HEK293 (cell line): Measurements from ENCODE around the gene BMP5.

ENCODE experiments used
- CTCF ChIA-PET: fragments of 350-600 bp; formaldehyde crosslinking; extraction: SDS; loops from one replicate; lab custom pipeline; 2021; ENCODE audit warnings: antibody characterized with exemption; lab: Yijun Ruan, JAX
- POLR2A ChIA-PET: fragments of 300-600 bp; formaldehyde crosslinking; extraction: SDS; loops from one replicate; lab custom pipeline; 2020; ENCODE audit warnings: antibody characterized with exemption, inconsistent platforms; lab: Yijun Ruan, JAX
- H3K27ac ChIP-seq: fragments of 200-500 bp; sonication (Bioruptor generic); 2 replicates; pipeline ENCODE4 v1.5.1; 2014; ENCODE audit warnings: low read depth, low read length, control low read depth, inconsistent platforms; ENCODE audit errors: extremely low read depth
- H3K36me3 ChIP-seq, 2 experiments: fragments of 200-500 bp in 1 of 2; sonication (Bioruptor generic) in 1 of 2; 1 replicate in 1 of 2; 2 replicates in 1 of 2; pipeline ENCODE4 v1.5.1; 2014 to 2017; ENCODE audit warnings: inconsistent platforms in 2 of 2, low read length in 2 of 2; ENCODE audit not compliant: control insufficient read depth in 2 of 2, insufficient read depth in 1 of 2
- H3K4me1 ChIP-seq: fragments of 200-500 bp; sonication (Bioruptor generic); 2 replicates; pipeline ENCODE4 v1.5.1; 2014; ENCODE audit warnings: mild to moderate bottlenecking, low read length, inconsistent platforms; ENCODE audit not compliant: control insufficient read depth, insufficient read depth
- H3K4me3 ChIP-seq: 2 replicates; pipeline ENCODE4 v1.5.1; 2011; ENCODE audit warnings: low read depth, mild to moderate bottlenecking, control low read depth, low read length, moderate library complexity
- H3K9me3 ChIP-seq: fragments of 200-500 bp; sonication (Bioruptor generic); 2 replicates; pipeline ENCODE4 v1.5.1; 2014; ENCODE audit warnings: low read depth, low read length, inconsistent platforms; ENCODE audit not compliant: control insufficient read depth, insufficient read depth
- GFI1B ChIP-seq: fragments of 450-650 bp; formaldehyde crosslinking; IDR thresholded peaks from 2 replicates; pipeline ENCODE4 v1.5.1; 2016; ENCODE audit warnings: missing biosample characterization, missing genetic modification characterization
- GLI4 ChIP-seq: fragments of 450-650 bp; formaldehyde crosslinking; IDR thresholded peaks from 2 replicates; pipeline ENCODE4 v1.5.1; 2016; ENCODE audit warnings: missing biosample characterization, missing genetic modification characterization
- KLF7 ChIP-seq: fragments of 450-650 bp; formaldehyde crosslinking; IDR thresholded peaks from 2 replicates; pipeline ENCODE4 v1.5.1; 2016; ENCODE audit warnings: missing biosample characterization, missing genetic modification characterization, borderline replicate concordance
- MEIS1 ChIP-seq: sonication (generic); formaldehyde crosslinking; IDR thresholded peaks from 2 replicates; pipeline ENCODE4 v1.8.1; 2022; ENCODE audit warnings: missing genetic modification reagents, mild to moderate bottlenecking, borderline replicate concordance
- MYNN ChIP-seq: fragments of 450-650 bp; formaldehyde crosslinking; IDR thresholded peaks from 2 replicates; pipeline ENCODE4 v1.5.1; 2016; ENCODE audit warnings: missing biosample characterization, missing genetic modification characterization, borderline replicate concordance
- SP3 ChIP-seq: fragments of 450-650 bp; formaldehyde crosslinking; IDR thresholded peaks from 2 replicates; pipeline ENCODE4 v1.5.1; 2016; ENCODE audit warnings: missing biosample characterization, missing genetic modification characterization
- YY1 ChIP-seq: fragments of 450-650 bp; formaldehyde crosslinking; IDR thresholded peaks from 2 replicates; pipeline ENCODE4 v1.5.1; 2018; ENCODE audit warnings: missing biosample characterization, missing genetic modification characterization
- ZNF169 ChIP-seq: fragments of 450-650 bp; formaldehyde crosslinking; IDR thresholded peaks from 2 replicates; pipeline ENCODE4 v1.5.1; 2016; ENCODE audit warnings: missing biosample characterization, missing genetic modification characterization
- ZNF19 ChIP-seq: fragments of 450-650 bp; formaldehyde crosslinking; IDR thresholded peaks from 2 replicates; pipeline ENCODE4; 2016; ENCODE audit warnings: missing biosample characterization, missing genetic modification characterization, low read depth
- ZNF239 ChIP-seq: fragments of 450-650 bp; formaldehyde crosslinking; IDR thresholded peaks from 2 replicates; pipeline ENCODE4 v1.5.1; 2016; ENCODE audit warnings: missing biosample characterization, missing genetic modification characterization
- ZNF354C ChIP-seq: fragments of 450-650 bp; formaldehyde crosslinking; IDR thresholded peaks from 2 replicates; pipeline ENCODE4 v1.5.1; 2016; ENCODE audit warnings: missing biosample characterization, missing genetic modification characterization, low read depth, borderline replicate concordance
- ZNF473 ChIP-seq: fragments of 450-650 bp; formaldehyde crosslinking; IDR thresholded peaks from 2 replicates; pipeline ENCODE4 v1.5.1; 2017; ENCODE audit warnings: missing biosample characterization, missing genetic modification characterization
- ZNF48 ChIP-seq: fragments of 450-650 bp; formaldehyde crosslinking; IDR thresholded peaks from 2 replicates; pipeline ENCODE4 v1.5.1; 2016; ENCODE audit warnings: missing biosample characterization, missing genetic modification characterization
- ZNF548 ChIP-seq: fragments of 450-650 bp; formaldehyde crosslinking; IDR thresholded peaks from 2 replicates; pipeline ENCODE4 v1.5.1; 2016; ENCODE audit warnings: missing biosample characterization, missing genetic modification characterization
- ZNF558 ChIP-seq: fragments of 450-650 bp; formaldehyde crosslinking; IDR thresholded peaks from 2 replicates; pipeline ENCODE4 v1.5.1; 2016; ENCODE audit warnings: missing biosample characterization, missing genetic modification characterization
- ZNF623 ChIP-seq: fragments of 450-650 bp; formaldehyde crosslinking; IDR thresholded peaks from 2 replicates; pipeline ENCODE4 v1.5.1; 2016; ENCODE audit warnings: missing biosample characterization, missing genetic modification characterization
- ZNF629 ChIP-seq: fragments of 450-650 bp; formaldehyde crosslinking; IDR thresholded peaks from 2 replicates; pipeline ENCODE4 v1.5.1; 2017; ENCODE audit warnings: missing biosample characterization, missing genetic modification characterization
- ZNF660 ChIP-seq: fragments of 450-650 bp; IDR thresholded peaks from 2 replicates; pipeline ENCODE4 v1.5.1; 2018; ENCODE audit warnings: missing biosample characterization, mild to moderate bottlenecking, missing genetic modification characterization
- ZNF664 ChIP-seq: fragments of 450-650 bp; formaldehyde crosslinking; IDR thresholded peaks from 2 replicates; pipeline ENCODE4 v1.5.1; 2016; ENCODE audit warnings: missing biosample characterization, missing genetic modification characterization
- ZNF670 ChIP-seq: fragments of 450-650 bp; formaldehyde crosslinking; IDR thresholded peaks from 2 replicates; pipeline ENCODE4 v1.5.1; 2016; ENCODE audit warnings: missing biosample characterization, missing genetic modification characterization, low read depth
- ZNF843 ChIP-seq: fragments of 450-650 bp; formaldehyde crosslinking; IDR thresholded peaks from 2 replicates; pipeline ENCODE4 v1.5.1; 2016; ENCODE audit warnings: missing biosample characterization, missing genetic modification characterization
- ZXDB ChIP-seq: fragments of 450-650 bp; formaldehyde crosslinking; IDR thresholded peaks from 2 replicates; pipeline ENCODE4 v1.5.1; 2016; ENCODE audit warnings: missing biosample characterization, missing genetic modification characterization
- TF ChIP-seq, protein P1 (sequence below): fragments of 450-650 bp; formaldehyde crosslinking; IDR thresholded peaks from 2 replicates; pipeline ENCODE4 v1.5.0; 2017; ENCODE audit warnings: missing biosample characterization, missing genetic modification characterization, borderline replicate concordance
- TF ChIP-seq, protein P2 (sequence below): IDR thresholded peaks from 2 replicates; pipeline ENCODE4 v1.6.1; 2011; ENCODE audit warnings: mild to moderate bottlenecking, low read depth, low read length, borderline replicate concordance
- TF ChIP-seq, protein P3 (sequence below): fragments of 450-650 bp; formaldehyde crosslinking; IDR thresholded peaks from 2 replicates; pipeline ENCODE4 v1.5.1; 2016; ENCODE audit warnings: missing biosample characterization, missing genetic modification characterization
- TF ChIP-seq, protein P4 (sequence below): fragments of 450-650 bp; formaldehyde crosslinking; IDR thresholded peaks from 2 replicates; pipeline ENCODE4 v1.5.1; 2017; ENCODE audit warnings: missing biosample characterization, missing genetic modification characterization
- TF ChIP-seq, protein P5 (sequence below): fragments of 450-650 bp; IDR thresholded peaks from 2 replicates; pipeline ENCODE4 v1.5.1; 2018; ENCODE audit warnings: missing biosample characterization, missing genetic modification characterization

The BMP5 gene

DNA sequence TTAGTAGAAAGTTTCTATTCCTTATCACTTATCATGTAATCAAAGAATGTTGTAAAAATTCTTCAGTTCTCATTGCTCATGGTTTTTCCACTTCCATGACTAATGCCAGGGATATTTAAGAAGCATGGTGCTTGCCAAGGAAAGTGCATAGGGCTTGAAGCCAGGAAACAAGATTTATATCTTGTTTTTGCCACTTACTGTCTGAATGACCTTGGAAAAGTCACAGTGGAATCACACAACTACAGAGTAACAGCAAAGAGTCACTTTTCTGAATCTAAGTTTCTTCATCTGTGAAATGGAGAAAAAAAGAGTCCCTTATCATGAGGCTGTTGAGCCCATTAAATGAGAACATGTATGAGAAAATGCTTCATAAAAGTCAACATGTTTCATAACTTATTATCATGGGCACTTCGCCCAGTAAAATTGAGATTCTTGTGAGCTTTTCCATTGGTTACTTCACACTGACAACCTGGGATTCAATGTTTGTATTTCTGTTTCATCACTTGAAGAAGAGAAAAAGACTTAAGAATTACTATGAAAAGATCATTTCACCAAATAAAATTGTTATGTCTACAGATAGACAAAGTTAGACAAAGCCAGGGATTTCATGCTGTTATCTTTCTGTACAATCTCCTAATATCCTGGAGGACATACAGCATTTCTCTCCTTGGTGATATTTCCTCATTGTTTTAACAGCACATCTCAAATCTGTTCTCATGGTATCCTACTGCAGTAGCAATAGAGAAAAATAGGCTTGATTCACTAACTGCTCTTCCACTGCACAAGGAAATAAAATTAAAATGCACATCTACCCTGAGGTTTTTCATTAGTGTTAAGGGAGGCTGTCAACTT lies 7.6 kb upstream of the BMP5 start:
- POLR2A ChIA-PET = no interaction called here
- H3K36me3 ChIP-seq = no peaks in the 10 kb centered on the region
- peaks cover 13% of the 10 kb centered on the region for H3K4me1 ChIP-seq
- CTCF ChIA-PET = interaction anchor here (0.6 to 6.4 kb wide), 7 partner anchors 10 to 606 kb away, joined by 3 to 52 read pairs (median 4); no protein-coding TSS in a partner anchor
- H3K4me3 ChIP-seq = no peak overlapping the region
- H3K27ac ChIP-seq = no peak overlapping the region
- no peaks in the 10 kb centered on the region for H3K9me3 ChIP-seq
- TF ChIP-seq, protein P1, sequence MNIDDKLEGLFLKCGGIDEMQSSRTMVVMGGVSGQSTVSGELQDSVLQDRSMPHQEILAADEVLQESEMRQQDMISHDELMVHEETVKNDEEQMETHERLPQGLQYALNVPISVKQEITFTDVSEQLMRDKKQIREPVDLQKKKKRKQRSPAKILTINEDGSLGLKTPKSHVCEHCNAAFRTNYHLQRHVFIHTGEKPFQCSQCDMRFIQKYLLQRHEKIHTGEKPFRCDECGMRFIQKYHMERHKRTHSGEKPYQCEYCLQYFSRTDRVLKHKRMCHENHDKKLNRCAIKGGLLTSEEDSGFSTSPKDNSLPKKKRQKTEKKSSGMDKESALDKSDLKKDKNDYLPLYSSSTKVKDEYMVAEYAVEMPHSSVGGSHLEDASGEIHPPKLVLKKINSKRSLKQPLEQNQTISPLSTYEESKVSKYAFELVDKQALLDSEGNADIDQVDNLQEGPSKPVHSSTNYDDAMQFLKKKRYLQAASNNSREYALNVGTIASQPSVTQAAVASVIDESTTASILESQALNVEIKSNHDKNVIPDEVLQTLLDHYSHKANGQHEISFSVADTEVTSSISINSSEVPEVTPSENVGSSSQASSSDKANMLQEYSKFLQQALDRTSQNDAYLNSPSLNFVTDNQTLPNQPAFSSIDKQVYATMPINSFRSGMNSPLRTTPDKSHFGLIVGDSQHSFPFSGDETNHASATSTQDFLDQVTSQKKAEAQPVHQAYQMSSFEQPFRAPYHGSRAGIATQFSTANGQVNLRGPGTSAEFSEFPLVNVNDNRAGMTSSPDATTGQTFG (tag by site-specific recombination) = no peak
- TF ChIP-seq ZNF473 (no peak), YY1 (tag by site-specific recombination) (no peak), ZNF660 (tag by site-specific recombination) (0 out of 2 replicates have a peak, but pooled peaks have one; percentile 36), ZNF548 (tag by site-specific recombination) (no peak), ZNF48 (tag by site-specific recombination) (no peak), SP3 (tag by site-specific recombination) (no peak), ZNF843 (tag by site-specific recombination) (peak; percentile 15; the same call in 1 of the 2 replicates), MYNN (tag by site-specific recombination) (no peak), ZNF169 (tag by site-specific recombination) (no peak), ZNF664 (tag by site-specific recombination) (peak; percentile 61; the same call in 1 of the 2 replicates), ZNF19 (no peak), ZNF354C (tag by site-specific recombination) (no peak), GLI4 (tag by site-specific recombination) (no peak), KLF7 (tag by site-specific recombination) (no peak), GFI1B (tag by site-specific recombination) (no peak), MEIS1 (CRISPR knock-in tag) (no peak), ZXDB (tag by site-specific recombination) (0 out of 2 replicates have a peak, but pooled peaks have one; percentile 24), ZNF629 (tag by site-specific recombination) (no peak), ZNF558 (no peak), ZNF623 (tag by site-specific recombination) (no peak), ZNF239 (no peak), ZNF670 (no peak)
- TF ChIP-seq, protein P2, sequence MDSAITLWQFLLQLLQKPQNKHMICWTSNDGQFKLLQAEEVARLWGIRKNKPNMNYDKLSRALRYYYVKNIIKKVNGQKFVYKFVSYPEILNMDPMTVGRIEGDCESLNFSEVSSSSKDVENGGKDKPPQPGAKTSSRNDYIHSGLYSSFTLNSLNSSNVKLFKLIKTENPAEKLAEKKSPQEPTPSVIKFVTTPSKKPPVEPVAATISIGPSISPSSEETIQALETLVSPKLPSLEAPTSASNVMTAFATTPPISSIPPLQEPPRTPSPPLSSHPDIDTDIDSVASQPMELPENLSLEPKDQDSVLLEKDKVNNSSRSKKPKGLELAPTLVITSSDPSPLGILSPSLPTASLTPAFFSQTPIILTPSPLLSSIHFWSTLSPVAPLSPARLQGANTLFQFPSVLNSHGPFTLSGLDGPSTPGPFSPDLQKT = no peak
- TF ChIP-seq, protein P3, sequence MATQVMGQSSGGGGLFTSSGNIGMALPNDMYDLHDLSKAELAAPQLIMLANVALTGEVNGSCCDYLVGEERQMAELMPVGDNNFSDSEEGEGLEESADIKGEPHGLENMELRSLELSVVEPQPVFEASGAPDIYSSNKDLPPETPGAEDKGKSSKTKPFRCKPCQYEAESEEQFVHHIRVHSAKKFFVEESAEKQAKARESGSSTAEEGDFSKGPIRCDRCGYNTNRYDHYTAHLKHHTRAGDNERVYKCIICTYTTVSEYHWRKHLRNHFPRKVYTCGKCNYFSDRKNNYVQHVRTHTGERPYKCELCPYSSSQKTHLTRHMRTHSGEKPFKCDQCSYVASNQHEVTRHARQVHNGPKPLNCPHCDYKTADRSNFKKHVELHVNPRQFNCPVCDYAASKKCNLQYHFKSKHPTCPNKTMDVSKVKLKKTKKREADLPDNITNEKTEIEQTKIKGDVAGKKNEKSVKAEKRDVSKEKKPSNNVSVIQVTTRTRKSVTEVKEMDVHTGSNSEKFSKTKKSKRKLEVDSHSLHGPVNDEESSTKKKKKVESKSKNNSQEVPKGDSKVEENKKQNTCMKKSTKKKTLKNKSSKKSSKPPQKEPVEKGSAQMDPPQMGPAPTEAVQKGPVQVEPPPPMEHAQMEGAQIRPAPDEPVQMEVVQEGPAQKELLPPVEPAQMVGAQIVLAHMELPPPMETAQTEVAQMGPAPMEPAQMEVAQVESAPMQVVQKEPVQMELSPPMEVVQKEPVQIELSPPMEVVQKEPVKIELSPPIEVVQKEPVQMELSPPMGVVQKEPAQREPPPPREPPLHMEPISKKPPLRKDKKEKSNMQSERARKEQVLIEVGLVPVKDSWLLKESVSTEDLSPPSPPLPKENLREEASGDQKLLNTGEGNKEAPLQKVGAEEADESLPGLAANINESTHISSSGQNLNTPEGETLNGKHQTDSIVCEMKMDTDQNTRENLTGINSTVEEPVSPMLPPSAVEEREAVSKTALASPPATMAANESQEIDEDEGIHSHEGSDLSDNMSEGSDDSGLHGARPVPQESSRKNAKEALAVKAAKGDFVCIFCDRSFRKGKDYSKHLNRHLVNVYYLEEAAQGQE (tag by site-specific recombination) = no peak
- TF ChIP-seq, protein P4, sequence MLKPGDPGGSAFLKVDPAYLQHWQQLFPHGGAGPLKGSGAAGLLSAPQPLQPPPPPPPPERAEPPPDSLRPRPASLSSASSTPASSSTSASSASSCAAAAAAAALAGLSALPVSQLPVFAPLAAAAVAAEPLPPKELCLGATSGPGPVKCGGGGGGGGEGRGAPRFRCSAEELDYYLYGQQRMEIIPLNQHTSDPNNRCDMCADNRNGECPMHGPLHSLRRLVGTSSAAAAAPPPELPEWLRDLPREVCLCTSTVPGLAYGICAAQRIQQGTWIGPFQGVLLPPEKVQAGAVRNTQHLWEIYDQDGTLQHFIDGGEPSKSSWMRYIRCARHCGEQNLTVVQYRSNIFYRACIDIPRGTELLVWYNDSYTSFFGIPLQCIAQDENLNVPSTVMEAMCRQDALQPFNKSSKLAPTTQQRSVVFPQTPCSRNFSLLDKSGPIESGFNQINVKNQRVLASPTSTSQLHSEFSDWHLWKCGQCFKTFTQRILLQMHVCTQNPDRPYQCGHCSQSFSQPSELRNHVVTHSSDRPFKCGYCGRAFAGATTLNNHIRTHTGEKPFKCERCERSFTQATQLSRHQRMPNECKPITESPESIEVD = peak; percentile 60; the same call in 1 of the 2 replicates
- TF ChIP-seq, protein P5, sequence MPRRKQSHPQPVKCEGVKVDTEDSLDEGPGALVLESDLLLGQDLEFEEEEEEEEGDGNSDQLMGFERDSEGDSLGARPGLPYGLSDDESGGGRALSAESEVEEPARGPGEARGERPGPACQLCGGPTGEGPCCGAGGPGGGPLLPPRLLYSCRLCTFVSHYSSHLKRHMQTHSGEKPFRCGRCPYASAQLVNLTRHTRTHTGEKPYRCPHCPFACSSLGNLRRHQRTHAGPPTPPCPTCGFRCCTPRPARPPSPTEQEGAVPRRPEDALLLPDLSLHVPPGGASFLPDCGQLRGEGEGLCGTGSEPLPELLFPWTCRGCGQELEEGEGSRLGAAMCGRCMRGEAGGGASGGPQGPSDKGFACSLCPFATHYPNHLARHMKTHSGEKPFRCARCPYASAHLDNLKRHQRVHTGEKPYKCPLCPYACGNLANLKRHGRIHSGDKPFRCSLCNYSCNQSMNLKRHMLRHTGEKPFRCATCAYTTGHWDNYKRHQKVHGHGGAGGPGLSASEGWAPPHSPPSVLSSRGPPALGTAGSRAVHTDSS (tag by site-specific recombination) = no peak
